ENCODE data around the gene FEM1B. TPM values are rescaled to one million over a fixed set of nuclear protein-coding genes. Genes with fewer than 3 reads are reported as not detected.

The FEM1B gene
- total and polyA plus RNA-seq, 4 experiments from 2014 or later, result 19.0 to 49.1 (median 38.5) TPM

DNA sequence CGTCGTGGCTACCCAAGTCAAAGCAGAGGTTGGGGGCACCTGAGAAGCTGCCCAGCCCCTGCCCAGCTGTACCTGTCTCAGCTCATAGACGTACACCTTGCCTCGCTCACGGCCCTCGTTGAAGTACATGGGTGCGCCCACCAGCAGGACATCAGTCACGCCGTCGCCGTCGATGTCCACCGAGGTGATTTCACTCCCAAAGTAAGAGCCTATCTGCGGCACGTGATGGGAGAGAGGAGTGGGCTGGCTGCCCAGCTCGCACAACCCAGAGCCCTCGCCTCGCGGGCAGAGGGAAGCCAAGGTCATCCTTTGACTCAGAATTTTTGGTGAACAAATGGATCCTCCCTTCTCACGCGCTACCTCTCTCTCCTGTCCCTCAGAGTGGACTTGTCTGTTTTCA lies 54.7 kb downstream of the FEM1B start:
- Mint-ChIP-seq H3K36me3 (no peaks in the 10 kb centered on the region), H3K4me1 (peaks cover 0 to 12% (median 1%) of the 10 kb centered on the region in 4 donors), H3K27ac (no peak overlapping the region), H3K4me3 (no peak overlapping the region), H3K27me3 (peaks cover 7 to 28% of the 10 kb centered on the region in 2 donors), H3K9me3 (no peaks in the 10 kb centered on the region)
- Histone ChIP-seq H3K4me1 (ENCODE audit: insufficient read depth, low read length) (no peaks in the 10 kb centered on the region), H3K27ac (ENCODE audit: low read depth, low read length) (no peak overlapping the region), H3K27me3 (ENCODE audit: insufficient read depth, low read length) (no peaks in the 10 kb centered on the region), H3K9me3 (ENCODE audit: control insufficient read depth in 1 of 2, low read length in 2 of 2) (no peaks in the 10 kb centered on the region), H3K36me3 (ENCODE audit: insufficient read depth, low read length) (no peaks in the 10 kb centered on the region), H3K4me3 (ENCODE audit: low read length in 2 of 2) (no peak overlapping the region)
- POLR2A ChIA-PET (ENCODE audit: partially characterized antibody), result no interaction called here
- intact Hi-C loops (cut with micrococcal nuclease), result no loop called here
- CTCF ChIA-PET (ENCODE audit: partially characterized antibody), result no interaction called here
- DNase-seq, result no peak

DNA sequence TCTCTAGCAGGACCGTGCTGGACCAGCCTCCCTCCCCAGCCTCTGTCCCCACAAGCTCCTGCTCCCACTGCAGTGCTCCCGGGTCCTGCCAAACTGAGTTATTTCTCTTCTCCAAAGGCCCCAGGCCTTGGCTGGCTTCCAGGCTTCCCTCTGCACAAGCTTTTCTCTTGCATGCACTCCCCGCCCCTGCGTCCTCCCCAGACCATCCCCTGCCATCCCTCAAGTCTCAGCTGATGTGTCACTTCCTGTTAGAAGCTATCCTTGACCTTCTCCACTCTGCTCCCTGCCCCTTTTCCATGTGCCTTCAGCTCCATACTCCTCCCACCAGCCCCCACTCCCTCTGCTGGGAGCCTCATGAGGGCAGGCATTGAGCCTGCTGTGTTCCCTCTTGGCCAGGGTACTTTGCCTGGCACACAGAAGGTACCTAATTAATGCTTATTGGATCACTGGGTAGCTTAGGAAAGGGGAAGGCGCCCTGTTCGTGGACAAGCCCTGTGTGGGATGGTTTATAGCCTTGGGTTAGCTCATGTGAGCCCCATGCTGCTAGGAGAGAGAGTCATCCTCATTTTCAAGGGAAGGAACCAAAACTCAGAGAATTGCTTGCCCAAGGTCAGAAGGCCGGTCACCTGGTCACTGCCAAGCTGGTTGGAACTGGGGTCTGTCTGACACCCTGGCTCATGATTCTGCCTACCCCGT lies 56.4 kb downstream of the FEM1B start:
- Mint-ChIP-seq H3K27ac (peak overlapping the region in 1 of 7 donors; percentile 14), H3K27me3 (peaks cover 3 to 22% of the 10 kb centered on the region in 2 donors), H3K36me3 (no peaks in the 10 kb centered on the region), H3K9me3 (no peaks in the 10 kb centered on the region), H3K4me3 (no peak overlapping the region), H3K4me1 (no peaks in the 10 kb centered on the region)
- Histone ChIP-seq H3K27me3 (ENCODE audit: insufficient read depth, low read length) (no peaks in the 10 kb centered on the region), H3K9me3 (ENCODE audit: control insufficient read depth in 1 of 2, low read length in 2 of 2) (no peaks in the 10 kb centered on the region), H3K27ac (ENCODE audit: low read depth, low read length) (no peak overlapping the region), H3K4me1 (ENCODE audit: insufficient read depth, low read length) (no peaks in the 10 kb centered on the region), H3K36me3 (ENCODE audit: insufficient read depth, low read length) (no peaks in the 10 kb centered on the region), H3K4me3 (ENCODE audit: low read length in 2 of 2) (no peak overlapping the region)
- intact Hi-C loops (cut with micrococcal nuclease), result no loop called here
- POLR2A ChIA-PET (ENCODE audit: partially characterized antibody), result no interaction called here
- no peak for DNase-seq
- CTCF ChIA-PET (ENCODE audit: partially characterized antibody), result interaction anchor here (0.8 to 1.4 kb wide), 3 partner anchors 12 to 35 kb away, joined by 3 to 4 read pairs (median 4); no protein-coding TSS in a partner anchor

DNA sequence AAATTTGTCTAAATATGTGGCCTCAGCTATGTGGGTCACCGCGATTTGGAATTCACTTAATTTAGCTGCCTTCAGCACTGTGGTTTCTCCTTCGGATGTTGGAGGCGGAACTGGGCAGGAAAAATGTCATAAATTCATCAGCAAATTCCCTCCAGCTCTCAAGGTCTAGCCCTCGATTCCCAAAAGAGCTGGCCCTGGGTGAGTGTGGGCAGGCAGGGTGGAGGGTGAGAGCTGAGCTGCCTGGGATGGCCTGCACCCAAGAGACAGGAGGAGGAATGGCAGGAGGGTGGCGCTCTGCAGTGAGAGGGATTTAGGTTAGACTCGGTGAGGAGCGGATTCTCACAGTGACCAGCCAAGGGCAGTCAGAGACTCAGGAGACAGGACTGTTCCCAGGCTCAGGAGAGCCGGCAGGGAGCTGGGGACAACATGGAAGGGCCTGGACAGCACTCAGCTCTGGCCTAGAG lies 57.1 kb downstream of the FEM1B start:
- Mint-ChIP-seq H3K9me3 (no peaks in the 10 kb centered on the region), H3K4me1 (no peaks in the 10 kb centered on the region), H3K36me3 (no peaks in the 10 kb centered on the region), H3K27me3 (peaks cover 1 to 18% of the 10 kb centered on the region in 2 donors), H3K4me3 (no peak overlapping the region), H3K27ac (no peak overlapping the region)
- no peak overlapping the region for H3K27ac ChIP-seq (ENCODE audit: low read depth, low read length)
- CTCF ChIA-PET (ENCODE audit: partially characterized antibody), result interaction anchor here (0.8 to 1.4 kb wide), 3 partner anchors 11 to 35 kb away, joined by 3 to 4 read pairs (median 4); no protein-coding TSS in a partner anchor
- H3K4me1 ChIP-seq (ENCODE audit: insufficient read depth, low read length), result no peaks in the 10 kb centered on the region
- no peak overlapping the region for H3K4me3 ChIP-seq (ENCODE audit: low read length in 2 of 2)
- DNase-seq, result no peak
- no peaks in the 10 kb centered on the region for H3K27me3 ChIP-seq (ENCODE audit: insufficient read depth, low read length)
- H3K9me3 ChIP-seq (ENCODE audit: control insufficient read depth in 1 of 2, low read length in 2 of 2), result no peaks in the 10 kb centered on the region
- POLR2A ChIA-PET (ENCODE audit: partially characterized antibody), result no interaction called here
- intact Hi-C loops (cut with micrococcal nuclease), result no loop called here
- no peaks in the 10 kb centered on the region for H3K36me3 ChIP-seq (ENCODE audit: insufficient read depth, low read length)

DNA sequence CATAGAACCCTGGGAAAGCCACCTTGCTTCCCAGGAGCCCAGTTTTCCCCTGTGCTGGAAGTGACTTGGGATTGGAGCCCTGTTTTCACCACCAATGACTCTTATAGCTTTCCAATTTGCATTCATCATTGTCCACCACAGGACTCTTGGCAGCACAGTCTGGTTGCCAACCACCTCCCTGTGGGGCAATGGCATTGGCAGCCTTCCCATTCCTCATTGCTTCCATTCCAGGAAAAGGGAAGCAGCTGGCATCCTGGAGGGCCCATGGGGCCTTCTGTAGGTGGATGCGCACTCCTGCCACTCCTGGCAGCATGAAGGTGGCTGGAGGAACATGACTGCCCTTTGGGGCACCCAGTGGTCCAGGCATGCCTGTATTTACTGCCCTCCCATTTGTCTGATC lies 57.7 kb downstream of the FEM1B start:
- no peak for DNase-seq
- Mint-ChIP-seq H3K27me3 (peaks cover 1 to 18% of the 10 kb centered on the region in 2 donors), H3K27ac (no peak overlapping the region), H3K9me3 (no peaks in the 10 kb centered on the region), H3K4me1 (no peaks in the 10 kb centered on the region), H3K36me3 (no peaks in the 10 kb centered on the region), H3K4me3 (no peak overlapping the region)
- H3K27ac ChIP-seq (ENCODE audit: low read depth, low read length), result no peak overlapping the region
- ChIA-PET POLR2A (ENCODE audit: partially characterized antibody) (no interaction called here), CTCF (ENCODE audit: partially characterized antibody) (no interaction called here)
- H3K9me3 ChIP-seq (ENCODE audit: control insufficient read depth in 1 of 2, low read length in 2 of 2), result no peaks in the 10 kb centered on the region
- intact Hi-C loops (cut with micrococcal nuclease), result no loop called here
- no peaks in the 10 kb centered on the region for H3K4me1 ChIP-seq (ENCODE audit: insufficient read depth, low read length)
- no peak overlapping the region for H3K4me3 ChIP-seq (ENCODE audit: low read length in 2 of 2)
- H3K27me3 ChIP-seq (ENCODE audit: insufficient read depth, low read length), result no peaks in the 10 kb centered on the region
- no peaks in the 10 kb centered on the region for H3K36me3 ChIP-seq (ENCODE audit: insufficient read depth, low read length)

DNA sequence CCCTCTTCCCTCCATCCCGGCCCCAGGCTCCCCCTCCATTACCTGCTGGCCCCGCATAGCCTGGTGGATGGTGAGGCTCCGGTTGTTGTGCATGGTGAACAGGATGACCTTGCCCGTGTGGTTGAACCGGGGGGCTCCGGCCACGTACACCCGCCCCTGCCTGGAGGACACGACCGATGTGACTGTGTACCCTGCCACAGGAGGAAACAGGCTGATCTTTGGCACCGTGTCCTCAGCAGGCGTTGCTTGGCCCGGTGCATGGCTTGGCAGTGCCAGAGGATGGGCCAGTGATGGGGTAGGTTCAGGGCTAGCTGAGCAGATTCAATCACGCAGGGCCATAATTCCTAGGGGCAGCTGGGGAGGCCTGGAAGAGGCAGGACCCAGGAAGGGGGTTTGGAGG lies 58.1 kb downstream of the FEM1B start:
- no peak overlapping the region for H3K4me3 ChIP-seq (ENCODE audit: low read length in 2 of 2)
- no peak overlapping the region for H3K27ac ChIP-seq (ENCODE audit: low read depth, low read length)
- H3K9me3 ChIP-seq (ENCODE audit: control insufficient read depth in 1 of 2, low read length in 2 of 2), result no peaks in the 10 kb centered on the region
- no peaks in the 10 kb centered on the region for H3K36me3 ChIP-seq (ENCODE audit: insufficient read depth, low read length)
- DNase-seq, result no peak
- no peaks in the 10 kb centered on the region for H3K4me1 ChIP-seq (ENCODE audit: insufficient read depth, low read length)
- intact Hi-C loops (cut with micrococcal nuclease), result no loop called here
- Mint-ChIP-seq H3K4me1 (no peaks in the 10 kb centered on the region), H3K27me3 (peaks cover 1 to 18% of the 10 kb centered on the region in 2 donors), H3K4me3 (no peak overlapping the region), H3K27ac (no peak overlapping the region), H3K9me3 (no peaks in the 10 kb centered on the region), H3K36me3 (no peaks in the 10 kb centered on the region)
- ChIA-PET POLR2A (ENCODE audit: partially characterized antibody) (no interaction called here), CTCF (ENCODE audit: partially characterized antibody) (no interaction called here)
- no peaks in the 10 kb centered on the region for H3K27me3 ChIP-seq (ENCODE audit: insufficient read depth, low read length)

DNA sequence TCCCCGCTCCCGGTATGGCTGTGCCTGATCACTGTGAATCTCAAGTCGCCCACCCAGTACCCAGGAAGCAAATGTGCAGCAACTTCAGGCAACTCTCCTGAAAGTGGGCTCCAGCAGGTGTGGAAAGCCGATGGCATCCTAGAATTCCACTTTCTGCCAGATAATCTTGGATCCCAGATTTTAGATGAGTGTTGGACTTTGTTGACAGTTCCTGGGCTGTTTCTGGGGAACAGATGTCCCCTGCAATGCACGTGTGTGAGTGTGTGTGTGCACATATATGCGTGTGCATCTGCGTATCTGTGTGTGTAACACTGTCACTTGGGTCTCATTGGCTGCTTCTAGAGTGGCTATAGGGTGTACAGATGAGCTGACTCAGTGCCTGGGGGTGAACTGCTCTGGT lies 59.0 kb downstream of the FEM1B start:
- H3K4me1 ChIP-seq (ENCODE audit: insufficient read depth, low read length), result no peaks in the 10 kb centered on the region
- ChIA-PET CTCF (ENCODE audit: partially characterized antibody) (no interaction called here), POLR2A (ENCODE audit: partially characterized antibody) (no interaction called here)
- intact Hi-C loops (cut with micrococcal nuclease), result no loop called here
- no peak overlapping the region for H3K27ac ChIP-seq (ENCODE audit: low read depth, low read length)
- no peaks in the 10 kb centered on the region for H3K36me3 ChIP-seq (ENCODE audit: insufficient read depth, low read length)
- no peaks in the 10 kb centered on the region for H3K36me3 Mint-ChIP-seq
- H3K27ac Mint-ChIP-seq, result no peak overlapping the region
- H3K27me3 Mint-ChIP-seq, result peaks cover 1 to 15% of the 10 kb centered on the region in 2 donors
- H3K9me3 ChIP-seq (ENCODE audit: control insufficient read depth in 1 of 2, low read length in 2 of 2), result no peaks in the 10 kb centered on the region
- no peak overlapping the region for H3K4me3 ChIP-seq (ENCODE audit: low read length in 2 of 2)
- H3K4me1 Mint-ChIP-seq, result no peaks in the 10 kb centered on the region
- no peak overlapping the region for H3K4me3 Mint-ChIP-seq
- DNase-seq, result no peak
- no peaks in the 10 kb centered on the region for H3K9me3 Mint-ChIP-seq
- no peaks in the 10 kb centered on the region for H3K27me3 ChIP-seq (ENCODE audit: insufficient read depth, low read length)

DNA sequence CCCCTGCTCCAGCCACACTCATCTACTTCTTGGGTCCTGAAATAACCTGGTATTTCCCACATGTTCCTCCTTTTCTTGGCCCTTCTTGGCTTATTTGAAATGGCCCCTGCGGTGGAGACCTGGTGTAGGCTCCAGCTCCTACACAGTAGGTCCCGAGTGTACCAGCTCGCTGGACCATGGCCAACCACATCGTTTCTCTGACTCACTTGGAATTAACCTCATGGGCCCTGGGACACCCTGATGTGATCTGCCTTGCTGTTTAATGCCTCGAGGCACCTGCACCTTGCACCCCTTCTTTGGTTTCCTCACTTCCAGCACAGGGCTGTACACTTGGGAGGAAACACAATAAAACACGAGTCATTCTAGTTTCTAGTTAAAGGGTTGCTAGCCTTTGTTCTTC lies 60.3 kb downstream of the FEM1B start:
- Mint-ChIP-seq H3K4me3 (no peak overlapping the region), H3K27ac (no peak overlapping the region), H3K36me3 (no peaks in the 10 kb centered on the region), H3K27me3 (peaks cover 1 to 12% of the 10 kb centered on the region in 2 donors), H3K9me3 (no peaks in the 10 kb centered on the region), H3K4me1 (no peaks in the 10 kb centered on the region)
- intact Hi-C loops (cut with micrococcal nuclease), result no loop called here
- no peak for DNase-seq
- ChIA-PET POLR2A (ENCODE audit: partially characterized antibody) (no interaction called here), CTCF (ENCODE audit: partially characterized antibody) (no interaction called here)
- Histone ChIP-seq H3K4me3 (ENCODE audit: low read length in 2 of 2) (no peak overlapping the region), H3K27ac (ENCODE audit: low read depth, low read length) (no peak overlapping the region), H3K9me3 (ENCODE audit: control insufficient read depth in 1 of 2, low read length in 2 of 2) (no peaks in the 10 kb centered on the region), H3K4me1 (ENCODE audit: insufficient read depth, low read length) (no peaks in the 10 kb centered on the region), H3K27me3 (ENCODE audit: insufficient read depth, low read length) (no peaks in the 10 kb centered on the region), H3K36me3 (ENCODE audit: insufficient read depth, low read length) (no peaks in the 10 kb centered on the region)
